ENCODE data around the gene CCL21.
"Not testable (repeated sequence)": the region's sequence is repeated elsewhere in the genome, so short reads cannot be mapped to it uniquely, and the experiment has no call there.

Gene CCL21

GRCh38 chr9:34710023-34710422, at the start of gene CCL21:
TSS of gene CCL21 (minus strand) at chr9:34710136. CDS start at chr9:34710066, 70 bp downstream.
- no peak for DNase-seq (ENCODE audit: low spot score)

DNA sequence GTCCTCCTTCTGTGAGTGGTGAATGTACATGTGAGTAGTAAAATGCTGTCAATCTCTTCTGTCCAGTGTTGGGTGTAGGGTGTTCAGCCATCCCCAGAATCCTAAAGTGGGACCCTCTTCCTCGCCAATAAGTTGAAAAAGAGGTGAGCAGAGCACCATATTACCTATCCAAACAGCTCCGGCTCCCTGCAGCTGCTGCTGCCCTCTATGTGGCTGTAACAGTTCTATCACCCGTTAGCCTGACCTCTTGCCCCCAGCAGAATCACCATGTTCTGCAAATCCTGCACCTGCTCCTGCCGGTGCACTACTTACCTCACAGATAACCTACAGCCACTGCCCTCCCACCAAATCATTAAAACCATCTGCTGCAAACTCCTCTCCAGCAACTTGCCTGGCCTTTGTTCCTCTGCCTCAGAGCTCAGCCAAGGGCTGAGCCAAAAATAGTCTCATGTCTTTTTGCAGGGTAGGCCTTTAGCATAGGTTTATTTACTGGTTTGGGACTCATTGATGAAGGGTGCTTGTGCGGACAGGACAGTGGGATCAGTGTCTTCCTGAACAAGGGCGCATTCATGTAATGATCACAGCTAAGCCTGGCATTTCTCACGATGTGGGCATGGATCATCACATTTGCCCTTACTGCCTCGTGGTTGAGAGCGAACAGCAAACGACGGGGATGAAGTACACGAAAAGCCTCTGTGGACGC, 49.6 kb upstream of the CCL21 start:
- DNase-seq (ENCODE audit: low spot score), result no peak

DNA sequence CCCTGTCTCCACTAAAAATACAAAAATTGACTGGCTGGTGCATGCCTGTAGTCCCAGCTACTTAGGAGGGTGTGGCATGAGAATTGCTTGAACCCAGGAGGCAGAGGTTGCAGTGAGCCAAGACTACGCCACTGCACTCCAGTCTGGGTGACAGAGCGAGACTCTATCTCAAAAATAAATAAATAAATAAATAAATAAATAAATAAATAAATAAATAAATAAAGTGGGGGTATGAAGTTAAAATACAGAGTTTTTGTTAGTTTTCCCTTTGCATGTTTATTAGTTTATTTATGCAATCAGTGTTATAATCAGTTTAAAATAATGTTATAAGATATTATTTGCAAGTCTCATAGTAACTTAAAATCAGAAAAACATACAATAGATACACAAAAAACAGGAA, 40.4 kb upstream of the CCL21 start:
- not testable (repeated sequence) for DNase-seq (ENCODE audit: low spot score)

GRCh38 chr9:34746526-34746925, 36.6 kb upstream of the CCL21 start:
- DNase-seq (ENCODE audit: low spot score), result no peak

GRCh38 chr9:34744295-34745221, 34.6 kb upstream of the CCL21 start:
- DNase-seq (ENCODE audit: low spot score), result no peak

DNA sequence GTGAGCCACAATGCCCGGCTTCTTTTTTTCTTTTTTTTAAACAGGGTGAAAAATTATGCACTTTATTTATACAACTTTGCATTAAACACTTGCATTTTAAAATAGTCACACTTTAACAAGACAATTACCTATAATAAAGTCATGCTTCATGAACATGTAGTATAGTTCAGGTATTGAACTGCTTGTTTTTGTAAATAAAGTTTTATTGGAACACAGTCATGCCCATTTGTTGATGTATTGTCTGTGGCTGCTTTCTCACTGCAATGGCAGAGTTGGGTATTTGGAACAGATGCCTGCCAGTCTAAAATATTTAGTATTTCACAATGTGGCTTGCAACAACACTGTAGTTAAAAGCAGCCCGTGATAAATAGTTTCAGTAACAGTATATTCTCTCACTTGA, 32.8 kb upstream of the CCL21 start:
- no peak for DNase-seq (ENCODE audit: low spot score)

GRCh38 chr9:34741628-34742027, 31.7 kb upstream of the CCL21 start:
- no peak for DNase-seq (ENCODE audit: low spot score)

DNA sequence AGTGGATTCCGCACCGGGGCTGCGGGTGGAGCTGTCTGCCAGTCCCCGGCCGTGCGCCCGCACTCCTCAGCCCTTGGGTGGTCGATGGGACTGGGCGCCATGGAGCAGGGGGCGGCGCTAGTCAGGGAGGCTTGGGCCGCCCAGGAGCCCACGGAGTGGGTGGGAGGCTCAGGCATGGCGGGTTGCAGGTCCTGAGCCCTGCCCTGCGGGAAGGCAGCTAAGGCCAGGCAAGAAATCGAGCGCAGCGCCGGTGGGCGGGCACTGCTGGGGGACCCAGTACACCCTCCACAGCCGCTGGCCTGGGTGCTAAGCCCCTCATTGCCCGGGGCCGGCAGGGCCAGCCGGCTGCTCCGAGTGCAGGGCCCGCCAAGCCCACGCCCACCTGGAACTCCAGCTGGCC, 30.2 kb upstream of the CCL21 start:
- DNase-seq (ENCODE audit: low spot score), result not testable (repeated sequence)

DNA sequence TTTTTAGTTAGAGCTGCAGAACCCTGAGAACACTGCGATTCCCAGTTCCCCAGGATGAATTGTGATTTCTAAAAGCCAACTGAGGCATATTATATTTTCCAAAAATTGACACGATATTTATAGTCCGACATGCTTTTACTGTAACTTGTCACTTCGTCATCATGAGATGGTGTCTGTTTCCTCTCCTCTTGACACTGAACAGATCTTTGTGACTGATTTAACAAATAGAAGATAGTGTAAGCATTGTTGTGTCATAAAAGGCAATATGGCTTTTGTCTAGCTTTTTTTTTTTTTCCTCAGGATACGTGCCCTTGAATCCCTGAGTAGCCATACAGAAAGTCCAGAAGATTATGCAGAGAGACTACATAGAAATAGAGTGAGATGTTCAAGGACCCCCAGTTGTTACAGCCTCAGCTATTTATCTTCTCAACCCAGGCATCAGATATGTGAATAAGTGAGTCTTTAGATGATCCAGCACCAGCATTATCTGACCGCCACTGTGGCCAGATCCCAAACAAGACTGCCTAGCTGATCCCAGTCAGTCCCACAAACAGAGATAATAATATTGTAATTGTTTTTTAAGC, 27.8 kb upstream of the CCL21 start:
- DNase-seq (ENCODE audit: low spot score), result no peak

DNA sequence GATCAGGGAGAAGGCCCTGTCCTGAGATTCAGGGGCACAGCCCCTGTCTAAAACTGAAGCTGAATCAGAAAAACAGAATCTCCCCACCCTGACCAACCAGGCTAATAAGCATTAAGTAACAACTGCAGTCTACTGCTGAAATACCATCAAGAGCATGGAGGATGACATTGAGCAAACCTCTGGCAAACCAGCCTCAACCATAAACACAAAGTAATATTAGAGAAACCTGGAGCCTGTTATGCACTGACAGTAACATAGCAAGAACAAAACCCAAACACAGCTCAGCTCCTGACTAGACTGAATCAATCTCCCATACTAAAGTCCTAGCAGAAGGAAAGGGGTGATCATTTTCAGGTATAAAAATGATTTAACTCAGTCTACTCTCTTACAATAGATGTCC, 24.8 kb upstream of the CCL21 start:
- DNase-seq (ENCODE audit: low spot score), result no peak

- no peak for DNase-seq (ENCODE audit: low spot score)
These were observed 22.9 kb upstream of the CCL21 start for GRCh38 chr9:34732886-34733285.

GRCh38 chr9:34732478-34732877, 22.5 kb upstream of the CCL21 start:
- DNase-seq (ENCODE audit: low spot score), result no peak

DNA sequence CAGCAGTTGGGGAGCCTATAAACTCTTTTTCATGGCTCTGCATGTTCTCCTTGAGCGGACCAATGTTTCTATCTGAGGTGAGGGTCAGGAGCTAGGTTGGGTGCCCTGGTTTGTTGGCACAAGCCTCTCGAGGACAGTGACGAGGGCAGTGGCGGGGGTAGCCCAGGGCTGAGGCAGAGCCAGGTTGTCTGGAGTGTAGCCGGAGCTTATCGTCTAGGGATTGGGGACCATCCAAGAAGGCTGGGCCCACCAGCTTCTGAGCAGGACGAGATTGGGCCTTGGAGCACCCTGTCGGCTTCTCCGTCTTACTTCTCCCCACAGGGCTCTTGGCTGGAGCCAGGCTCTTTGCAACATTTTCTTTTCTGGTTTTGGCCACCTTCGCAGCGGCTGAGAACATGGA, 13.2 kb upstream of the CCL21 start:
- no peak for DNase-seq (ENCODE audit: low spot score)

- not testable (repeated sequence) for DNase-seq (ENCODE audit: low spot score)
These were observed 9.8 kb upstream of the CCL21 start for GRCh38 chr9:34719769-34720025.

GRCh38 chr9:34719021-34719768, 9.3 kb upstream of the CCL21 start:
- no peak for DNase-seq (ENCODE audit: low spot score)

- DNase-seq (ENCODE audit: low spot score), result no peak
These were observed 8.2 kb upstream of the CCL21 start for GRCh38 chr9:34717996-34718614.

DNA sequence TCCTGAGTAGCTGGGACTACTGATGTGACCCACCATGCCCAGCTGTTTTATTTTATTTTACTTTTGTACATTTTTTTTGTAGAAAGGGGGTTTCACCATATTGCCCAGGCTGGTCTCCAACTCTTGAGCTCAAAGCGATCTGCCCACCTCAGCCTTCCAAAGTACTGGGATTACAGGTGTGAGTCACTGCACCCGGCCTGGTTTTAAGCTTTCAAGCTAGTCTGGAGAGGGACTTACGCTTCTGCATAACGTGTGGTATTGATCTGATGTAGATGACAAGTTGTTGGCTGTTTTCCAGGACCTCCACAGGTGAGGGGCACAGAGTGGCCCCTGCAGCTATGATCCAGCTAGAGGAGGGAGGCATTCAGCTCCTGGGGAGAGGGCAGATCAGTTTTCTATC, 6.8 kb upstream of the CCL21 start:
- no peak for DNase-seq (ENCODE audit: low spot score)

- DNase-seq (ENCODE audit: low spot score), result no peak
These were observed 5.8 kb upstream of the CCL21 start for GRCh38 chr9:34715639-34716215.

DNA sequence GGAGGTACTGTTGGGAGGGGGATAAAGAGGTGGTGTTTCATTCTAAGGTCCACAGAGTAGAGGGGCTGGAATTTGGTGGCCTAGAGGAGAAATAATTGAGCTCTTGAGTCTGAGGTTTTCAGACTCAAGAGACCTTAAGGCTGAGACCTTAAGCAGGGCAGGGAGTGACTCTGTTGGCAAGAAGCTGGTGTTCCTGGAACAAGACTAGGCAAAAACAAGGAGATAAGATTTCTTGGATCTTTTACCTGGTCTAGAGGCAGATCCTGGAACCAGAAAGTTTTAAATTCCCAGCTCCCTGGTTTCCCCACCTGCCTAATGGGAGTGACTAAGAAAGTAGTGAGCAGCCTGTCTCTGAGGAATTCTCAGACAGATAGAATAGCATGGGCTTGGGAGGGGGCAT, 4.1 kb upstream of the CCL21 start:
- no peak for DNase-seq (ENCODE audit: low spot score)

- no peak for DNase-seq (ENCODE audit: low spot score)
These were observed 2.2 kb upstream of the CCL21 start for GRCh38 chr9:34712140-34712539.

DNA sequence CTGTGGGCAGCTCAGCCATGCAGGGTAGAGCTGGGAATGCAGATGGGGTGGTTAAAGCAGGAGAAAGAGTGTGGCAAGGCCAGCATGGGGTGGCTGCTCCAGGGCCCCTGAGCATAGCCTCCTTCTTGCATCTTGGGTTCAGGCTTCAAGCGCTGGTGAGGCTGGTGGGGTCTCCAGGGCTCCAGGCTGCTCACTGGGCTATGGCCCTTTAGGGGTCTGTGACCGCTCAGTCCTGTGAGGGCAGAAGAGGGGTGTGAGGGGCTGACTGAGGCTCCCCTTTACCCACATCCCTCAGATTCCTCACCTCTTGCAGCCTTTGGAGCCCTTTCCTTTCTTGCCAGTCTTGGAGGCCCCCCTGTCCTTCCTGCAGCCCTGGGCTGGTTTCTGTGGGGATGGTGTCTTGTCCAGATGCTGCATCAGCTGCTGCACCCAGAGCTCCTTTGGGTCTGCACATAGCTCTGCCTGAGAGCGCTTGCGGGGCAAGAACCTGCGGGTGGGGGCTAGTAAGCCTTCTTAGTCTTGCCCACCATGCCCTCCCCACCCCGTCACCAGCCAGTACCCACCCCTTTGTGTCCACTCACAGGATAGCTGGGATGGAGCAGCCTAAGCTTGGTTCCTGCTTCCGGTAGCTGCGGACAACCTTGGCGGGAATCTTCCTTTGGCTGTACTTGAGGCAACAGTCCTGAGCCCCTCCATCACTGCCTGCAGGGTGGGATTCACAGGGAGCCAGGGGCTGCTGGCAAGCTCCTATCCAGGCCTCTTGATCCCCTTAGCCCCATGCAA, 549 bp downstream of the CCL21 start:
- no peak for DNase-seq (ENCODE audit: low spot score)

All from iPS-NIHi11 (cell line).